D341Med (cell line): ENCODE data around the gene RNASEH1.
"Not testable (repeated sequence)": the region's sequence is repeated elsewhere in the genome, so short reads cannot be mapped to it uniquely, and the experiment has no call there.

ENCODE experiments used
- DNase-seq: peaks from one replicate; pipeline ENCODE4 v3.0.0; 2012; ENCODE audit warnings: low spot score

RNASEH1 gene

DNA sequence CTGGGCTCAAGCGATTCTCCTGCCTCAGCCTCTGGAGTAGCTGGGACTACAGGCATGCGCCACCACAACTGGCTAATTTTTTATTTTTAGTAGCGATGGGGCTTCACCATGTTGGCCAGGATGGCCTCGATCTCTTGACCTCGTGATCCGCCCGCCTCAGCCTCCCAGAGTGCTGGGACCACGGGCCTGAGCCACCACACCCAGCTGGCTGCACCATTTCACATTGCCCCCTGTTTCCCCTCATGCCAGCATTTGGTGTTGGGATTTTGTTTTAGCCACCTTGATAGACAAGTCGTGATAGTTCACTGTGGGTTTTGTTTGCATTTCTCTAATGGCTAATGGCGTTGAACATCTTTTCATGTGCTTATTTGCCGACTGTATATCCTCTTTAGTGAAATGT, 31.0 kb upstream of the RNASEH1 start:
- DNase-seq, result no peak

DNA sequence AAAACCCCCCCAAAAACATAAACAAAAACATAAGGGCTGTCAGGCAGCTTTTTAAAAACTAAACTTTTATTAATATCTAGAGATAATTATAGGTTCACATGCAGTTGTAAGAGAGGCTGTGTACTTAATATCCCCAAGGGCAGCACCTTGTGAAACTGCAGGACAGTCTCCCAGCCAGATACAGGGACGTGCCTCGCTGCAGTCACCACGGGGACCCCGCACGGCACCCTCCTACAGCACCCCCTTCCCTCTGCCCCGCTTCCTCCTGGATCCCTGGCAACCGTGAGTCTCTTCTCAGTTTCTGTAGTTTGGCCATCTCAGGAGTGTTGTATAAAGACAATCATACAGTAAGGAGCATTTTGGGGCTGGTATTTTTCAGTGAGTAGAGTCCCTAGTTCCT, 30.0 kb upstream of the RNASEH1 start:
- no peak for DNase-seq

DNA sequence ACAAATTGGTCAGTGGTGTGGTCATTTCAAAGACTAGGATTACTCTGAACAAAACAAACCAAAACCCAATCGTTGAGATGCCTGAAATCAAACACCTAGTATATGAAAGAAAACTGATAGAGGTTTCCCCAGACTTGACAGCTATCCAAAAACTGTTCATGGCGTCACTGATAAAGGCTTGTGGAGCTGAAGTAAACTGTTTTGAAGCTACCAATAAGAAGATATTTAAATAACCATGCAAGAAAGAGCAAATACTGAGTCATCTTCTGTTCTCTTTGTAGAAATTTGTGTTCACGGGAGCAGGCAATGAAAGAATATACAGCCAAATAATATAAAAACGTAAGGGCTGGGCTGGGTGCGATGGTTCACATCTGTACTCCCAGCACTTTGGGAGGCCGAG, 29.3 kb upstream of the RNASEH1 start:
- no peak for DNase-seq

DNA sequence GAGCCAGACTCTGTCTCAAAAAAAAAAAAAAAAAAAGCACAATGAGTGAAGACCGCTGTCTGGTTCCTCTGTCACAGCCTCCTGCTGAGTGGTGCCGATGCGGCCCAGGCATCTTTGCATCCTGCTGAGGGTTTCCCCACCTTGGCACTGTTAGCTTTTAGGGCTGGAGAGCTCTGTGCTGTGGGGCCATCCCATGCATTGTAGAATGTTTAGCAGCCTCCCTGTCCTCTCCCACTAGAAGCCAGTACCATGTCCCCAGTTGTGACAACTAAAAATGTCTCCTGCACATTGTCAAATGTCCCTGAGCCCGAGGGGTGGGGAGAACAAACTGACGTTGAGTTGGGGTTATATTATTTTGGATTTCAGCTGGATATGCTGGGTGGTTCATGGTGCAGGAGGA, 28.9 kb upstream of the RNASEH1 start:
- no peak for DNase-seq

DNA sequence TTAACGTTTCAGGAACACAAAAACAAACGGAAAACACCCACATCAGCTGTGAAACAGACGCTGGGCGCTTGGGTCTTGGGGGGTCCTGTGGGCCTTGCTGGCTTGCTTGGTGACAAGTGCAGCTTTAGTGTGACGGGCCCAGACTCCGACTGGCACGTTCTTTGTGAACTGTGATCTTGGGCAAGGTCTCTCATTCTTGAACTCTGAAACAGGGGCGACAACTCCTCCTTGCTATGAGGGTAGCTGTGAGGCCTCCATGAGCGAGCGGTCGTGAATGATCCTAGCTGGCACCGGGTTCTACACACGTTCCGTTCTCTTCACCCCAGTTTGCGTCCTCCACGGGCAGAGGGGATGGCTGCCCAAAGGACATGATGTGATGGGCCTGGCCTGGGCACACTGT, 28.1 kb upstream of the RNASEH1 start:
- no peak for DNase-seq

DNA sequence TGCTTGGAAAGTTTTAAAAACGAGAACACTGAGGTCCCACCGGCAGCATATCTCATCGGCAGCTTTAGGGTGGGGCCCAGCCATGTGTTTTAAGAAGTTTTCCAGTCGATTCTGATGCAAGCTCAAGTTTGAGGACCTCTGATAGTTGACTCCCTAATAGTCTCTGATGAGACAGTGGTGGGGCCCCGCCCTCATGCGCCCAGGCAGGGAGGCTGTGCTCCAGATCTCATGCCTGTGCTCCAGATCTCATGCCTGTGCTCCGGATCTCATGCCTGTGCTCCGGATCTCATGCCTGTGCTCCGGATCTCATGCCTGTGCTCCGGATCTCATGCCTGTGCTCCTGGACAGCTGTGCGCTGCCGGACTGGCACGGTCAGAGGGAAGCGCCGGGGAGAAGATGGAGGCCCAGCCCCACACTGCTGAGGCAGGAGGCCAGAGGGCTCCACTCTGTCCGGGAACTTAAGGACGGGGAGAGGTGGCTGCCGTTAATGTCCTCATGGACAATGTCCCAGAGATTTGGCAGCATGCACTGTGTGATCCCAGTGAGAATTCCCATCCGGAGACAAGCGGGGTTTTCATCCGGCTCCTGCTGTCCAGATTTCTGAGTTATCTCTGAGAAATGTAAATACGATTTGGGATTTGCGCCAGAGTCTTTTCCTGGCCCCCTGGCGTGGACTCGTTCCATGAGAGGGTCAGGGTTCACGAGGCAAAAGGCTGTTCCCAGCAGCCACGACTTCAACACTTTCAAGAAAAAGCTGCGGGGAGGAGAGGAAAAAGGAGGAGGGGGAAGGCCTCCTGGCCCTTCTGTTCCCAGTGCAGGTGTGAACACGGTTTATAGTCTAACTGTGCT, 27.4 kb upstream of the RNASEH1 start:
- no peak for DNase-seq

DNA sequence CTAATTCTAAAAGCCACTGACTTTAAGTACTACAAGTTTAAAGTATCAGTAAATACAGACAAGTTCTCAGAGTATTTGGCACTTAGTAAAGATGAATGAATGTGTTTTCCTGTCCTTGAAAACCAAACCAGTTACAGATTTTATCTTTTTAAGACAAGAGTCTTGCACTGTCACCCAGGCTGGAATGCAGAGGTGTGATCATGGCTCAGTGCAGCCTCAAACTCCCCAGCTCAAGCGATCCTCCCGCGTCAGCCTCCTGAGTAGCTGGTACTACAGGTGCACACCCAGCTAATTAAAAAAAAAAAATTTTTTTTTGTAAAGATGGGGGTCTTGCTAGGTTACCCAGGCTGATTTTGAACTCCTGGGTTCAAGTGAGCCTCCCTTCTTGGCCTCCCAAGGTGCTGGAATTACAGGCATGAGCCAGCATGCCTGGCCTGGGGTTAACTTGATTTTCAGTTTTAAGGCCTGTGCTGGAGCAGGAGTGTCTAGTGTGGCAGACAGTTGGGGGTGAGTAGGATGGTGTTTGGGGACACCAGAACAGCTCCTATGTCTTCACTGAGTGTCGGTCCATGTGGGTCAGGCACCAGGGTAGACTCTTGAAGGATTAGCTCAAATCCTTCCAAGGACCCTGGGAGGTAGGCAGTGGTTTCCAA, 26.6 kb upstream of the RNASEH1 start:
- no peak for DNase-seq

DNA sequence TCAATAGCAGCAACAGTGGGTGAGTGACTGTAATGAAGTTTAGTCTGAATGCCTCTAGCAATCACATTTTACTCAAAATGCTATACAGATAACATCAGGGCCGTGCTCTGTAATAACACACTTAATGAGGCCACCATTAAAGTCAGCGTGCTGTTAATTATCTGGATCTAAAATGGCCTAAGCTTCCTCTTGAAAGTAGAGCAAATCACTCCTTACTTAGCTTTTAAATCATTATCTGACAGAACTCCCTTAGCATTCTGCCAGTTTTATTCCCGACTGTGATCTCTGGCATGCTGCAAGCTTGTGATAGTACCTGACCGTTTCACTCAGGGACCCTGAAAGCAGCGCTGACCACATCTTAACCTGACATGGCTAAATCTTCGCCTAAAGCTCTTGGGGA, 25.9 kb upstream of the RNASEH1 start:
- no peak for DNase-seq

DNA sequence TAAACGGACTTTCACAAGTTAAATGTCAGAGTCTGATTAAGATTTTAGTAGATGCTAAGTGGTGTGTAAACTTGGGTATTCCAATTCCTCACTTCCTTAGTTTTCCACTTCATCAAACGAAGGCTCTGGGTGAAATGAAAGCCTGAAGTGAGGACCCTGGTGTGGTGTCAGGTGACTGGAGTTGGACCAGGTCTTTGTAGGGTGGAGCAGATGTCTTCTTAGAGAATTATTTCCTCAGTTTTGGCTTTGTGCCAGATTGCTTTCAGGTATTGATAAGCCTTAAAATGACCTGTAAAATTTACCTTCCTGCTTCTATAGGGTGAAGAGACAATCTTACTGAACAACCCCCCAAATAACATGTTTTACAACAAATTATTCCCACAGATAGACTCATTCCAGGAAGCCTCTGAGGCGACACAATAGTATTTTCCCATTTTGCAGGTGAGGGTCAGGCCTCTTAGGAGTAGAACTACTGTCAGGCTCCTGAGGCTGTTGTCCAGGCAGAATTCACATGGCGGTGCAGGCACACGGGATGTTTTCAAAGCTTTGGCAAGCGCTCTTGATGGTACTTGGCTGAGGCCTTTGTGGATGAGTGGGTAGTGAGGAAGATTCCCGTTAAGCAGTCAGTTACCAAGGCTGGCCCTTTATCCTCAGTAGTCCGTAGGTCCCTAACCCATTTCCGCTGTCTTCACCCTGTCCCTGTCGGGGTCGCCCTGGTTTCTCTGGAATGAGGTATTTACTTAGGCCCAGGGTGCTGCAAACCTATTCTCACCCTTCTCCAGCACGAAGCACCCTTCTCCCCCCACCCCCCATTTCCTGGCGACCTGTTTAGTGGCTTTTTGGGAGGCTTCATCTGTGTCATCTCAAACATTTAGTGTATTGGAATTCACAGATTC, 23.5 kb upstream of the RNASEH1 start:
- no peak for DNase-seq

DNA sequence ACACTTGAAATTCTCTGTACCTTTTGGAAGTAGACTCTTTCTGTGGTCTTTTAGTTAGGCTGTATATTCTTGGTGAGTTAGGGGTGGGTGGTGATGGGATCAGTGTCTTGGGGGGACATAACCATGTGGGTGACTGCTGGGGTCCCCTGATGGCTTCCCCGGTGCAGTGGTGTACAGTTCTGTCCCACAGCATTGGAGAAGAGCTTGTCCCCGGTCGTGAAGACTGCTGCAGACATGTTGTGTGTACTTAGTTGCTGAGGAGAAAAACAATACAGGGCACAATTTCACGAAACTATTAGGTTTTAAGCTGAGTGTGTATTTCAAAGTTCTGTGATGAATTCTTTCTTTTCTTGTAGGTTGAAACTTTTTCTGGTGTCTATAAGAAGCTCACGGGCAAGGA, 22.3 kb upstream of the RNASEH1 start:
- no peak for DNase-seq

DNA sequence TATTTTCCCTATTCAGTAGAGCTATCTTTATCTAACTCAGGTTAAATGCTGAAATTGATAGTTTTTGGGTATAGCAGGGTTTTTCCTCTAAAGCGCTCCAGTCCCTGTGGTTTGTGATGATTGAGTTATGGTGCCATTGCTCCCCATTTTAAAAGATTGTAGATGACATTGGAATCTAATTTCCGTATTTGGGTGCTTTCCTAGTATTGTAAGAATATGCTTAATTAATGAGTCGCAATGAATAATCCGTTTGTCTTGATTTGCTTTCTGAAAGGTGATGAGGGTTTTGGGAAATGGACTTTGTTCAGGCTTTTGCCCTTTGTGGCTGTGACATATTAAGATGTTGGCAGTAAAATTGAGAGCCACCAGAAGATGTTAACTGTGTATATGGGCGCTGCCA, 20.9 kb upstream of the RNASEH1 start:
- DNase-seq, result no peak

DNA sequence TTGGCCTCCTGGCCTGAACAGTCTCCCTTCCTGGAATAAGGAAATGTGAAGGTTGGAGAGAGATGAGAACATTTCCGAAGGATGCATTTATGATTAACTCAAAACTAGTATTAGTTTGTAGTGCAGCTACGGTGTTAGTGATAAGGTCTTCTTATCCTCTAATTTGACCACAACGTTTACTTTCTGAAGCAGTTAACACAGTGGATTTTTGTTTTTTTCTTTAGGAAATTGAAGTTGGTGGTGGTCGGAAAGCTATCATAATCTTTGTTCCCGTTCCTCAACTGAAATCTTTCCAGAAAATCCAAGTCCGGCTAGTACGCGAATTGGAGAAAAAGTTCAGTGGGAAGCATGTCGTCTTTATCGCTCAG, 18.1 kb upstream of the RNASEH1 start:
- not testable (repeated sequence) for DNase-seq

DNA sequence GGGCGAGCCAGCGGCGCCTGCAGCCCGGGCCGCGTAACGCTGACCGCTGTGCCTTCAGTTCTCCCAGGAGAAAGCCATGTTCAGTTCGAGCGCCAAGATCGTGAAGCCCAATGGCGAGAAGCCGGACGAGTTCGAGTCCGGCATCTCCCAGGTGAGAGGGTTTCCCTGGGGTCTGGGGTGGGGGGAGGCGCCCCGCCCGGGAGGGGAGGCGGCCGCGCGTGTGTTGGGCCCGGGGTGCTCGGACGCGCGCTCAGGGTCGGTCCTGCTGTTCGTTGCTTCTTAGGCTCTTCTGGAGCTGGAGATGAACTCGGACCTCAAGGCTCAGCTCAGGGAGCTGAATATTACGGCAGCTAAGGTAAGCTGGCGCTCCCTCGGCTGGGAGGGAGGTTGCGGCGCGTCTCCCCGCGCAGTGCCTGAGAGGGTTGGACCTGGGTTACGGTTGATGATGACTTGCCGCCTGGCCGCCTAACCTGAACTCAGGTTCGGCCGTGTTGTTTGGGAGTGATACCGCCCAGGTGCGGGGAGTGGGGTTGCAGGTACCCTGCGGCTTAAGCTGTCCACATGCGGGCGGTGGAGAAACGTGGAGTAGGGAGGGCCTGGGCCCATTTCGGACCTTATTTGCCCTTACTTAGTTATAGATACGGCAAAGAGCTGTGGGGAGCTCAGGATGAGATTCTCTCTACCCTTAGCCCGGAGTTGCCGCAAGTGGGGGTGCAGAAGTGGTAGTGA, 17.6 kb upstream of the RNASEH1 start:
- DNase-seq, result no peak

DNA sequence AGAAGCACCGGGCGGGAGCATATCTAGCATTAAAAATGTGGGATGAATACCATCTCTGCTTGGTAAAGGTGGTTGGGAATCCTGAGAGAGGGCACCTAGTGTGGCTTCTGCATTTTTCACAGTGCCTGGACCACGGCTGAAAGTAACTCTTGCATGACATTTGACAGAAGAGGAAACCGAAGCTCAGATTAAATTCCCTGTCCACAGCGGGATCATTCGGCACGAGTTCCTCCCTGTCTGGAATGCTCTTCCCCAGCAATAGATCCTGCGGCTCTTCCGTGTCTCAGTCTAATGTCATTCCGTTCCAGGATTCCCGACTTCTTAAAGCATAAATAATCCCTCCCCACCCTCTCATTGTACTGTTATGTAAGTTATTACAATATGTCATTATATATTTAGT, 16.0 kb upstream of the RNASEH1 start:
- no peak for DNase-seq

DNA sequence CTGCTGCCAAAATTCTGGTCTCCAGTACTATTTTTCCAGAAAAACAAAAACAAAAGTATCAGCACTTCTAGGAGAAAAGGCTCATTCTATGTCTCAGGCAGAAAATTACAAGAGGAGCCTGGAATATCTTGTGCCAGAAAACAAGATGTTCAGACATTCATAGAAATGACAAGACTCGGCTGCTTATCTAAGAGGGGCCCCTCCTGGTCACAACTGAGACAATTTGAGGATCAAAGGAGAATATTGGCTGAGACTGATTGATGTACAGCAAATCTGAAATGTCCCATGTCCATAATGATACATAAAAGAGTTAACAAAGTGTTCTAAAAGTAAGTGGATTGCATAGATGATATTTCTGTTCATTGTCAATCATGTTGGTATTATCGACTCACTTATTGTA, 14.5 kb upstream of the RNASEH1 start:
- no peak for DNase-seq

DNA sequence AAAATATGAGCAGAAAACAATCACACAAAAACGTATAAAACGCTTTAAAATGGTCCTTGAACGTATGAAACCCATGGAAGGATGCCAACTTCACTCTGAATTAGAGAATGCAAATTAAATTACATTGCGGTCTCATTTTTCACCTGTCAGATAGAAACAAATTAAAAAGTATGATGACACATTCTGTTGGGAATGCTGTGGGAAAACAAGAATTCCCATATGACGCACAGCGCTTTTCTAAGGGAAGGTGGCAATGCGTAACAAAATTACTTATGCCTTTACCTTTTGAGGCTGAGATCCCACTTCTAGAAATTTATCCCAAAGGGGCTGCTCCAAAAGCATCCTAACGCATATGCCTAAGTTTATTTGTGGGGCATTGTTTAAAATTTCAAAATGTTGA, 13.2 kb upstream of the RNASEH1 start:
- DNase-seq, result no peak

DNA sequence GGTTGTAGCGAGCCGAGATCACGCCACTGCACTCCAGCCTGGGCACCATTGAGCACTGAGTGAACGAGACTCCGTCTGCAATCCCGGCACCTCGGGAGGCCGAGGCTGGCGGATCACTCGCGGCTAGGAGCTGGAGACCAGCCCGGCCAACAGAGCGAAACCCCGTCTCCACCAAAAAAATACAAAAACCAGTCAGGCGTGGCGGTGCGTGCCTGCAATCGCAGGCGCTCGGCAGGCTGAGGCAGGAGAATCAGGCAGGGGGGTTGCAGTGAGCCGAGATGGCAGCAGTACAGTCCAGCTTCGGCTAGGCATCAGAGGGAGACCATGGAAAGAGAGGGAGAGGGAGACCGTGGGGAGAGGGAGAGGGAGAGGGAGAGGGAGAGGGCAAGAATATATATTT, 11.5 kb upstream of the RNASEH1 start:
- not testable (repeated sequence) for DNase-seq

DNA sequence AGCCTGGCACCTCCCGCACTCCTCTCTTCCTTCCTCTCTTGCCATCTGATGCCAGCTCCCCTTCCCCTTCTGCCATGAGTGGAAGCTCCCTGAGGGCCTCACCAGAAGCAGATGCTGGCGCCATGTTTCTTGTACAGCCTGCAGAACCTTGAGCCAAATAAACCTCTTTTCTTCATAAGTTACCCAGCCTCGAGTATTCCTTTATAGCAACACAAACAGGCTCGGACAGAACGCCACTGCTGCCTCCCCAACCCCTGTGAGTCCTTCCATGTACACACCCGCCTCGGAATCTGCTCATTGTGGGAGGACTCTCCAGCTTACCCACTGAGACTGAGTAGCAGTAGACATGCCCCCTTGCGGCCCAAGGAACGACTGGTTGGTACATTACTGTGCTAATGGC, 8.7 kb upstream of the RNASEH1 start:
- no peak for DNase-seq

DNA sequence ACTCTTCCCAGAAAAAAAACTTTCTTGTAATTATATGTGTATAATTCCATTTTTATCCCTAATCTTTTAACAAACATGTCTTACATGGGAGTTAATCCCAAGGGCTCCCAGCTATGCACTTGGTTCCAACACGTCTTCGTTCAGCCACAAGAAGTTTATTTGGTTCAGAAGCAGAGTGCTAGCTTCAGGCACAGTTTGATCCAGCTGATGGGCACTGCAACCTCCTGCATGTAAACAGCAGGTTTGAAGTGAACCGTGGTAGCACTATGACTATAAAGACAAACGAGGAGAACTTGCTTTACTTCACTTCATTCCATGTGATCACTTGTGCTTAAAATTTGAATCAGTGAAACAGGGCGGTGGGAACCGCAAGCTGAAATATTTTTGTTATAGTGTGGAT, 7.0 kb upstream of the RNASEH1 start:
- DNase-seq, result no peak

DNA sequence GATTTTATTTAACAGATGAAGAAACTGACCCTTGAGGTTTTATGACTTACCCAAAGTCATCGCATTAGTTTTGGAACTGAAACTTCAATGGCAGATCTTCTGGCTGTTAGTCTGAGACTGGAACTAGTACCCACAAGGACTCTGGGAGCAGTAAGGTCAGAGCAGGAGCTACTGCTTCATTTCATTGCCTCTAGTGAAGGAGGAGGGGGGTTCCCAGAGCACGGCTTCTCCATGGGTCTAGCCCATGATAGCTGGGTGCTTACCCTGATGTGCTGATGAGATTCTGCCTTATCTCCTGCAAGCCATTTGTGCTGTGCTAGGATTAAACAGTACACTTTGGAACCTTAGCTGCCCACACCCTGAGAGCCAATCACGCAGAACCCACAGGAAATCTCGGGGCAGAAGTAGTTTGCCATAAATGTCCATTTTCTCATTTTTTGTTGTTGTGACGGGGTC, 5.4 kb upstream of the RNASEH1 start:
- DNase-seq, result no peak

DNA sequence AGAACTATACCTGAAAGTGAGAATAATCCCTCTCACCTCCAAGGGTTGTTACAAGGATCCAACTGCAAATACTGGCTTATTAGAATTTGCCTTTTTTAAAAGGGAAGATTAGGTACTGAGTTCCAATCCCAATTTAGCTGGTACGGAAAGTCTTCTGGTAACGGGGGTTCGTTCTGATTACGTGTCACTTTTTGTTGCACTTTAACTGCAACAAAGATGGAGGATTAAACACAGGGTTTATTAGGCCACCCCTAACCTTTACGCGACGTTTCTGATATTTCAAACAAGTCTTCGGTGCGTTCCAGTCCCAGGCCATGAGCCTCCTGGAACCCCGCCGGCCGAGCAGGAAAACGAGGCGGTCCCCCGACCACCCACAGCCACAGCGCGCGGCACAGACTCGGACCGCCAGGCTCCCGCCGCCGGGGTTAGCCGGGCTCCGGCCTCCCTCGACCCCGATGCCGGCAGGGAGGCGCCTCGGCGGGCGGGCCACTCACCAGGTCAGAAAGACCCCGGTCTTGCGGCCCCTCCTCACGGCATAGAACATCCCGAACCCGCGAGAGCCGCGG, 411 bp downstream of the RNASEH1 start:
- DNase-seq, result no peak

DNA sequence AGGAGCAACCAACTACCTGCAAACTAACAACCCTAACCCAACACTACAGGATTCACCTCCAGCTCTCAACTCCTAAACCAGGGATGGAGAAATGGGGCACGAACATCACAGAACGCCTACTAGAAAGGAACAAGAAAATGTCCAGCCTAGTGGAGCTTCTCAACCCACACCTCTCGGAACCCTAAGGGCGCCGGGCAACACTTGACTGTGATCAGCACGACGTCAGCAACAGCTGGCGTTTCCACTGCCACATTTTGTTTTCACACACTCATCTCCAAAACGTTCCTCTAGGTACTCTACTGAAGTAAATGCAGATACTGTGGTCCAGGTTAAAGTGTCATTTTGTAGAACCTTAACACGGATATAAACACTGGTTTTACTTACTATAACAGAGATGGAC, 4.2 kb downstream of the RNASEH1 start:
- DNase-seq, result no peak
